H9 (cell line): ENCODE measurements around the gene LLCFC1. TPM values are rescaled to one million over a fixed set of nuclear protein-coding genes. Genes with fewer than 3 reads are reported as not detected.

ENCODE experiments used
- DNase-seq: peaks from one replicate; pipeline ENCODE4 v3.0.0-alpha.2; 2017
- H2AFZ ChIP-seq: one replicate; pipeline ENCODE4 v1.6.1; 2013; ENCODE audit warnings: mild to moderate bottlenecking, low read length, control low read depth, moderate library complexity
- H2AK5ac ChIP-seq: 2 replicates; pipeline ENCODE4 v1.6.1; 2013; ENCODE audit warnings: low read length, control low read depth, mixed read lengths; ENCODE audit not compliant: insufficient read length
- H2BK120ac ChIP-seq: one replicate; pipeline ENCODE4 v1.6.1; 2013; ENCODE audit warnings: low read depth, mild to moderate bottlenecking, low read length, control low read depth, inconsistent platforms; ENCODE audit not compliant: poor library complexity, severe bottlenecking
- H2BK12ac ChIP-seq: 2 replicates; pipeline ENCODE4 v1.6.1; 2013; ENCODE audit warnings: low read length, control low read depth, mixed read lengths, low read depth; ENCODE audit not compliant: insufficient read length
- H2BK15ac ChIP-seq: 2 replicates; pipeline ENCODE4 v1.6.1; 2013; ENCODE audit warnings: low read depth, low read length, control low read depth
- H2BK20ac ChIP-seq: one replicate; pipeline ENCODE4 v1.6.1; 2013; ENCODE audit warnings: low read depth, mild to moderate bottlenecking, low read length, control low read depth, inconsistent platforms; ENCODE audit not compliant: poor library complexity, severe bottlenecking
- H2BK5ac ChIP-seq: 2 replicates; pipeline ENCODE4 v1.6.1; 2013; ENCODE audit warnings: low read length, control low read depth, mixed read lengths; ENCODE audit not compliant: insufficient read length
- H3K14ac ChIP-seq: 2 replicates; pipeline ENCODE4 v1.6.1; 2013; ENCODE audit warnings: low read length, control low read depth; ENCODE audit not compliant: insufficient read depth
- H3K18ac ChIP-seq: 2 replicates; pipeline ENCODE4 v1.6.1; 2013; ENCODE audit warnings: low read depth, mild to moderate bottlenecking, mixed read lengths, low read length, control low read depth; ENCODE audit not compliant: insufficient read length
- H3K23ac ChIP-seq: 2 replicates; pipeline ENCODE4 v1.6.1; 2013; ENCODE audit warnings: low read length, control low read depth, mixed read lengths, low read depth; ENCODE audit not compliant: insufficient read length
- H3K23me2 ChIP-seq: 2 replicates; pipeline ENCODE4 v1.6.1; 2013; ENCODE audit warnings: low read depth, mild to moderate bottlenecking, mixed read lengths, low read length, control low read depth; ENCODE audit not compliant: insufficient read length, poor library complexity, severe bottlenecking
- H3K27ac ChIP-seq: 2 replicates; pipeline ENCODE4 v1.5.1; 2013; ENCODE audit warnings: low read length, control low read depth, mixed read lengths, low read depth; ENCODE audit not compliant: insufficient read length
- H3K27me3 ChIP-seq: 2 replicates; pipeline ENCODE4 v1.6.1; 2013; ENCODE audit warnings: low read length, control low read depth, inconsistent platforms; ENCODE audit not compliant: insufficient read depth
- H3K4ac ChIP-seq: 2 replicates; pipeline ENCODE4 v1.6.1; 2013; ENCODE audit warnings: low read depth, mild to moderate bottlenecking, control low read depth, inconsistent platforms, low read length, moderate library complexity
- H3K4me1 ChIP-seq: 2 replicates; pipeline ENCODE4 v1.6.1; 2013; ENCODE audit warnings: low read length, control low read depth, inconsistent platforms; ENCODE audit not compliant: insufficient read depth
- H3K4me2 ChIP-seq: 2 replicates; pipeline ENCODE4 v1.6.1; 2013; ENCODE audit warnings: low read length, control low read depth, mixed read lengths; ENCODE audit not compliant: insufficient read length, insufficient read depth
- H3K56ac ChIP-seq: 2 replicates; pipeline ENCODE4 v1.6.1; 2013; ENCODE audit warnings: low read depth, mild to moderate bottlenecking, mixed read lengths, low read length, control low read depth; ENCODE audit not compliant: insufficient read length
- H3K79me1 ChIP-seq: 2 replicates; pipeline ENCODE4 v1.6.1; 2013; ENCODE audit warnings: low read depth, mild to moderate bottlenecking, moderate library complexity, low read length, control low read depth, inconsistent platforms; ENCODE audit not compliant: insufficient read depth, poor library complexity, severe bottlenecking
- H3K79me2 ChIP-seq: 2 replicates; pipeline ENCODE4 v1.6.1; 2013; ENCODE audit warnings: low read length, control low read depth, inconsistent platforms; ENCODE audit not compliant: insufficient read depth
- H3K9ac ChIP-seq: 2 replicates; pipeline ENCODE4 v1.6.1; 2013; ENCODE audit warnings: low read length, control low read depth, mixed read lengths; ENCODE audit not compliant: insufficient read length; ENCODE audit errors: extremely low read depth
- H3K9me3 ChIP-seq: one replicate; pipeline ENCODE4 v1.6.1; 2013; ENCODE audit warnings: low read depth, low read length, inconsistent platforms; ENCODE audit not compliant: control insufficient read depth
- H3T11ph ChIP-seq: one replicate; pipeline ENCODE4 v1.6.1; 2013; ENCODE audit warnings: mild to moderate bottlenecking, low read length, control low read depth, inconsistent platforms
- H4K20me1 ChIP-seq: one replicate; pipeline ENCODE4 v1.6.1; 2013; ENCODE audit not compliant: control insufficient read depth, insufficient read length, insufficient read depth
- H4K5ac ChIP-seq: 2 replicates; pipeline ENCODE4 v1.6.1; 2013; ENCODE audit warnings: low read depth, mild to moderate bottlenecking, mixed read lengths, low read length, control low read depth; ENCODE audit not compliant: insufficient read length
- H4K8ac ChIP-seq: replicated peaks from 2 replicates; pipeline ENCODE4 v1.6.1; 2013; ENCODE audit warnings: low read length, control low read depth, mixed read lengths, low read depth; ENCODE audit not compliant: insufficient read length
- H4K91ac ChIP-seq: 2 replicates; pipeline ENCODE4 v1.6.1; 2013; ENCODE audit warnings: low read depth, mild to moderate bottlenecking, moderate library complexity, mixed read lengths, low read length, control low read depth; ENCODE audit not compliant: insufficient read length
- H3K27ac Mint-ChIP-seq, 3 experiments: 2 replicates in 2 of 3; 3 replicates in 1 of 3; pipeline ENCODE4 v1.8.0; 2020 to 2021; ENCODE audit warnings: mixed read lengths in 3 of 3, mild to moderate bottlenecking in 1 of 3, moderate library complexity in 1 of 3
- H3K27me3 Mint-ChIP-seq: 2 replicates; pipeline ENCODE4 v1.8.0; 2021; ENCODE audit warnings: low read depth, mild to moderate bottlenecking, moderate library complexity, mixed read lengths
- H3K36me3 Mint-ChIP-seq, 3 experiments: 2 replicates in 2 of 3; 3 replicates in 1 of 3; pipeline ENCODE4 v1.8.0; 2020 to 2021; ENCODE audit warnings: low read depth in 3 of 3, mixed read lengths in 3 of 3; ENCODE audit not compliant: insufficient read depth in 1 of 3
- H3K4me1 Mint-ChIP-seq, 2 experiments: 2 replicates each; pipeline ENCODE4 v1.8.0; 2020; ENCODE audit warnings: mixed read lengths in 2 of 2
- H3K4me3 Mint-ChIP-seq, 2 experiments: 2 replicates in 1 of 2; 3 replicates in 1 of 2; pipeline ENCODE4 v1.8.0; 2020 to 2021; ENCODE audit warnings: mild to moderate bottlenecking in 2 of 2, mixed read lengths in 2 of 2, moderate library complexity in 1 of 2
- H3K9me3 Mint-ChIP-seq, 2 experiments: 2 replicates in 1 of 2; 3 replicates in 1 of 2; pipeline ENCODE4 v1.8.0; 2020; ENCODE audit warnings: mild to moderate bottlenecking in 2 of 2, mixed read lengths in 2 of 2, moderate library complexity in 1 of 2
- WGBS: extraction: QIAGEN DNeasy Blood & Tissue Kit; methylation state at CpG from one replicate; pipeline ENCODE4 v1.1.7; 2013; ENCODE audit warnings: missing lambda C conversion rate, low lambda C conversion rate, mixed read lengths; ENCODE audit not compliant: insufficient read length; ENCODE audit errors: extremely low coverage; 5-methylcytosine and 5-hydroxymethylcytosine counted together
- total RNA-seq: library from RNA; stranded (reverse); gene quantifications from 2 replicates; pipeline ENCODE4 v1.2.1, GENCODE V29; 2021
- TF ChIP-seq, protein P1 (sequence below): fragments of 200-600 bp; sonication (generic); conservative IDR thresholded peaks from 3 replicates; pipeline ENCODE4 v1.8.0; 2021; ENCODE audit warnings: antibody characterized with exemption, mild to moderate bottlenecking

The LLCFC1 gene
- total RNA-seq, 1 experiment from 2014 or later: not detected

- Histone ChIP-seq H3K9me3 (no peaks in the 10 kb centered on the region), H3K23me2 (no peaks in the 10 kb centered on the region)
Measured at GRCh38 chr7:142915315-142915714, 24.0 kb upstream of the LLCFC1 start.

More at GRCh38 chr7:142915315-142915714, 24.0 kb upstream of the LLCFC1 start:
- no peaks in the 10 kb centered on the region for H3K79me1 ChIP-seq
- no peak overlapping the region for H3T11ph ChIP-seq
- no peak overlapping the region for H2BK20ac ChIP-seq
- H4K8ac ChIP-seq: no peak overlapping the region
- Mint-ChIP-seq H3K4me1 (peaks cover 4 to 7% of the 10 kb centered on the region in 2 experiments), H3K27me3 (peaks cover 16% of the 10 kb centered on the region), H3K9me3 (0 out of 5 replicates have a peak, but pooled peaks cover 0 to 3% of the 10 kb centered on the region in 2 experiments), H3K27ac (no peak overlapping the region), H3K36me3 (no peaks in the 10 kb centered on the region), H3K4me3 (no peak overlapping the region)
- H3K27me3 ChIP-seq: no peaks in the 10 kb centered on the region
- H2BK120ac ChIP-seq: no peak overlapping the region
- H3K4me2 ChIP-seq: no peak overlapping the region
- no peak overlapping the region for H3K56ac ChIP-seq
- no peak overlapping the region for H3K14ac ChIP-seq
- H3K23ac ChIP-seq: no peak overlapping the region
- DNase-seq: no peak
- H2BK15ac ChIP-seq: no peak overlapping the region
- TF ChIP-seq, protein P1, sequence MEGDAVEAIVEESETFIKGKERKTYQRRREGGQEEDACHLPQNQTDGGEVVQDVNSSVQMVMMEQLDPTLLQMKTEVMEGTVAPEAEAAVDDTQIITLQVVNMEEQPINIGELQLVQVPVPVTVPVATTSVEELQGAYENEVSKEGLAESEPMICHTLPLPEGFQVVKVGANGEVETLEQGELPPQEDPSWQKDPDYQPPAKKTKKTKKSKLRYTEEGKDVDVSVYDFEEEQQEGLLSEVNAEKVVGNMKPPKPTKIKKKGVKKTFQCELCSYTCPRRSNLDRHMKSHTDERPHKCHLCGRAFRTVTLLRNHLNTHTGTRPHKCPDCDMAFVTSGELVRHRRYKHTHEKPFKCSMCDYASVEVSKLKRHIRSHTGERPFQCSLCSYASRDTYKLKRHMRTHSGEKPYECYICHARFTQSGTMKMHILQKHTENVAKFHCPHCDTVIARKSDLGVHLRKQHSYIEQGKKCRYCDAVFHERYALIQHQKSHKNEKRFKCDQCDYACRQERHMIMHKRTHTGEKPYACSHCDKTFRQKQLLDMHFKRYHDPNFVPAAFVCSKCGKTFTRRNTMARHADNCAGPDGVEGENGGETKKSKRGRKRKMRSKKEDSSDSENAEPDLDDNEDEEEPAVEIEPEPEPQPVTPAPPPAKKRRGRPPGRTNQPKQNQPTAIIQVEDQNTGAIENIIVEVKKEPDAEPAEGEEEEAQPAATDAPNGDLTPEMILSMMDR: no peak
- H4K20me1 ChIP-seq: no peaks in the 10 kb centered on the region
- no peak overlapping the region for H4K5ac ChIP-seq
- H3K4me1 ChIP-seq: no peaks in the 10 kb centered on the region
- H3K18ac ChIP-seq: no peak overlapping the region
- H2BK5ac ChIP-seq: no peak overlapping the region
- no CpG with 5 or more reads among the region's 8 CpGs for WGBS
- no peak overlapping the region for H4K91ac ChIP-seq
- H3K79me2 ChIP-seq: no peaks in the 10 kb centered on the region
- H3K9ac ChIP-seq: no peak overlapping the region
- H2AFZ ChIP-seq: no peak overlapping the region
- H3K4ac ChIP-seq: no peak overlapping the region
- H2BK12ac ChIP-seq: no peak overlapping the region
- no peak overlapping the region for H2AK5ac ChIP-seq
- no peak overlapping the region for H3K27ac ChIP-seq
